Activated CD8-positive, alpha-beta memory T cell treated with anti-CD3 and anti-CD28 coated beads, Interleukin-2, amount 50 U/mL, for 24 hours (primary cell): ENCODE data around the gene PLA2G2A.
"Not testable (repeated sequence)": the region's sequence is repeated elsewhere in the genome, so short reads cannot be mapped to it uniquely, and the experiment has no call there.

Experiments
- DNase-seq: peaks from one replicate; pipeline ENCODE4 v3.0.0-alpha.2; 2020; ENCODE audit errors: extremely low read depth

PLA2G2A gene

GRCh38 chr1:19979494-19979977 is at the start of gene PLA2G2A:
PLA2G2A (minus strand) TSS chr1:19979618; CDS start chr1:19978773, 845 bp downstream.
- DNase-seq = no peak

DNA sequence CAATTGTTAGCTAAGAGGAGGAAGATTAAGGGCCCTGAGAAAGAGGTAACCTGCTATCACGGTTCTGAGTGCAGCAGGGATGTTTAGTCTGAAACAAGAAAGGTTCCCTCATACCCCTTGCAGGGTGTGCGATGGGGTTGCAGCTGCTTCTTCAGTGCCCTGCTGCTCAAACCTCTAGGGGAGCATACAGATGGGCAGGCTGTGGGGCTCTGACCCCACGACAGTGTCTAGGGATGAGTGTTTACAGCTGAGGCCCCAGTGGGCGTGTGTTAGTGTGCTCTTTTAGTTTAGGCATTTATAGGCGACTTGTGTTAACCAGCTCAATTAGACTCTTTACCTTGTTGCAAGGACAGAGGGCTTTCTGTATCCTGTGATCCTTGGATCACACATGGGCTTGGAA is 49.3 kb upstream of the PLA2G2A start:
- DNase-seq = no peak

GRCh38 chr1:20028125-20028524 is 48.7 kb upstream of the PLA2G2A start:
- no peak for DNase-seq

DNA sequence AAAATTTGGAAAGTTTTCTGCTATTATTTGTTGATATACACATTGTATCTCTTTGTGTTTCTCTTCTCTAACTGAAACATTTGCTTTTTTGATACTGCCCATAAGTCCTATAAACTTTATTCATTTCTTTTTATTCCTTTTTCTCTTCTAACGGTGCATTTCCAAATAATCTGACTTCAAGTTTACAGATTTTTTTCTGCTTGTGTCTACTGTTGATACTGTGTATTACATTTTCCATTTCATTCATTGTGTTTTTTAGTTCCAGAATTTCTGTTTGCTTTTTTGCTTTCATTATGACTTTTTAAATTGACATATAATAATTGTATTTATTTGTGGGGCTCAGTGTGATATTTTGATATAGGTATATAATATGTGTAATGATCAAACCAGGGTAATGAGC is 38.3 kb upstream of the PLA2G2A start:
- no peak for DNase-seq

- DNase-seq = no peak
Observed at GRCh38 chr1:20014153-20014552, 34.7 kb upstream of the PLA2G2A start.

- DNase-seq = no peak
Observed at GRCh38 chr1:20010016-20010415, 30.6 kb upstream of the PLA2G2A start.

- no peak for DNase-seq
Observed at GRCh38 chr1:20009212-20009611, 29.8 kb upstream of the PLA2G2A start.

GRCh38 chr1:20008391-20008841 is 29.0 kb upstream of the PLA2G2A start:
- no peak for DNase-seq

DNA sequence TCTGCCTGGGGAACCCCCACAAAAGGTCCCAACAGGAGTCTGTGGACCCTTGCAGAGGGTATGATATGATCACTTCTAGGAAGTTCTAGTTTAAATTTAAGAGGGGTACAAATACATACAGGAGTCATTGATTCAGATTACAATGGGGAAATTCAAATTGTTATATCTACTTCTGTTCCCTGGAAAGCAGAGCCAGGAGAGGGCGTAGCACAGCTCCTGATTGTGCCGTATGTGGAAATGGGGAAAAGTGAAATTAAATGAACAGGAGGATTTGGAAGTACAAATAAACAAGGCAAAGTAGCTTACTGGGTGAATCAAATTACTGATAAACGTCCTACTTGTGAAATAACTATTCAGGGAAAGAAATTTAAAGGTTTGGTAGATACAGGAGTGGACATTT is 19.4 kb upstream of the PLA2G2A start:
- DNase-seq = not testable (repeated sequence)

DNA sequence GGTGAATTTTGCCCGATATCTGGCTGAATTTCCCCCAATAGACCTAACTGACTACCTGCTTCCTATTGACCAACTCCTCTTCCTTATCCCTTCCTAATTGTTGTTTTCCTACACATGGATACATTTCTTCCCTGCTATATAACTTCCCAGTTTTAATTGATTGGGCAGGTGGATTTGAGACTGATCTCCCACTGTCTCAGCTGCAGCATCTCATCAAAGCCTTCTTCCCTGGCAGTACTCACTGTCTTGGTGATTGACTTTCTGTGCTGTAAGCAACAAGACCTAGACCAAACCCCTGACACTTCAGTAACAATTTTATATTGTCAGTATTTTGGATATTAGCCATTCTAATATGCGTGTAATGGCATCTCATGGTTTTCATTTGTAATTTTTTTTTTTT is 11.3 kb upstream of the PLA2G2A start:
- DNase-seq = no peak

- not testable (repeated sequence) for DNase-seq
Observed at GRCh38 chr1:19990182-19990582, 10.8 kb upstream of the PLA2G2A start.

GRCh38 chr1:19988267-19989006 is 9.0 kb upstream of the PLA2G2A start:
- DNase-seq = no peak

DNA sequence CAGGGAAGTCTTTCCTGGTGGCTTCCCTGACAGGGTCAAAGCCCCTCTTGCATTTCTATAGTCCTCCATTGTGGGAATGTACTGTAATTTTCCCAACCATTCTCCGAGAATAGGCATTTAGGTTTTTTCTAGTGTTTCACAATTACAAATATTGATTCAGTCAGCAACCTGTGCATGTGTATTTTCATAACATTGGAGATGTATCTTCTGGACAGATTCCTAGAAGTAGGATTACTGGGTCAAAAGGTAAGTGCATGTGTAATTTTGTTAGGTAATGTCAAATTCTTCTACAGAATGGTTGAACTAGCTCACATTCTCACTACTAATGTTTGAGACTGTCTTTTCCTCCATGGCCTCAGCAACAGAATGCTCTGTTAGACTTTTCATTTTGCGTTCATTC is 8.3 kb upstream of the PLA2G2A start:
- no peak for DNase-seq

- not testable (repeated sequence) for DNase-seq
Observed at GRCh38 chr1:19984409-19985016, 5.1 kb upstream of the PLA2G2A start.

DNA sequence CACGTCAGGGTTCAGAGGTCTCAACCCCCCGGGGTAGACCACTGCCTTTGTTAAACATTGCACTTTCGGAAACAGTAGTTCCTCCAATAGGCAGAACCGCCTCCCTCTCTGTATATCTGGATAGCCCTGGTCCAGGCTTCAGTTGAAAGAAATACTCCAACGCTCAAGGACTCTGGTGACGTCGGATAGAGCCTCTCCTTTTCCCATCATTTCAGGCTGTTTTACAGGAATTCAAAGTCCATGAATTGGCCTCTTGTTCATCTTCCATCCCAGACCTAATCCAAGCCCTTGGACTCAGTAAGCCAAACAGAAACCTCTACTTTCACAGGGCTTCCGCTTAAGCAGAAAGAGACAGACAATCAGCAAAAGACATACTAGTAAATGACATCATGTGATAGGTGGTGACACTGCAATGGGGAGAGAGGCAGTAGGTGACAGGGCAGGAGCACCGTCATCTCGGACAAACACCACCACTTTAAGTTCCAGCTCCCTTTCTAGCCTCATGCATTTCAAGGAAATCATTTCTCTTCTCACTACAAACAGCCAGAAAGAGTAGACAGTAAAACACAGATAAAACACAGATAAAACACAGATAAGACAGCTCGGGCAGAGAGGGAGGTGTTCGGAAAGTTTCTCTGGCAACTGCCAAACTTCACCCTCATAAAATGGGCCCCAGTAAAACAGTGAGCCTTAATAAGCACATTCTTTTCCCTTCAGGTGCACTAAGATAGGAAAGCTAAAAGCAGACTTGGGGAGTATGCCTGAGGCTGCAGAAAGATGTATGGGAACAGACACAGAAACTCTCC is 2.3 kb upstream of the PLA2G2A start:
- no peak for DNase-seq

DNA sequence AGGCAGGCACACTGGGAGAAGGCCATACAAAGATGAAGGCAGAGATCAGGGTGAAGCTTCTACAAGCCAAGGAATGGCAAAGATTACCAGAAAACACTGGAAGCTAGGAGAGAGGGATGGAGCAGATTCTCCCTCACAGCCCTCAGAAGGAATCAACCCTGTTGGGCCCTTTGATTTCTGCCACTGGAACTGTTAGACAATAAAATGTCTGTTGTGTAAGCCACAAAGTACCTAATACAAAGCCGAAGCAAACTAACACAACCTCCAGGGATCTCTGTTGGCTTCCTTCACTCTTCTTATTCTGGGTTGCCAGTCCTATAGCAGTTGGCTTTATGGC is 1.7 kb upstream of the PLA2G2A start:
- no peak for DNase-seq

DNA sequence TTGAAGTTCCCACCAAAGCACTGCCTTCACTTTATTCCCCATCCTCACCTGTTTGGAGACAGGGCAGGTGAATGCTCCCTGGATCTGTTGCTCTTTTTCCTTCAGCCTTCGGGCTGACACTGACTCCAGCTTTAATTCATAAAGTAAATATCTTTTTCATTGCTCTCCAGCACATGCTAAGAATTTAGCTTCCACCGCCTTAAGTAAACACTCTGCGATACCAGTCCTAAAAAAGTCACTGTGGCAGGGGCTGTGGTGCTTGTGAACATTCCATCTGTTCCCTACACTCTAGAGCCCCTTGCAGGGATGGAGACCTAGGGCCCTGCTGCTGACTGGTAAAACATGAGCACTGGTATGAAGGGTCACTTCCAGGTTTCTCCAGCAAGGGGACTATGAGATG is 896 bp upstream of the PLA2G2A start:
- no peak for DNase-seq

GRCh38 chr1:19978143-19978542 is 1.3 kb downstream of the PLA2G2A start:
- no peak for DNase-seq

DNA sequence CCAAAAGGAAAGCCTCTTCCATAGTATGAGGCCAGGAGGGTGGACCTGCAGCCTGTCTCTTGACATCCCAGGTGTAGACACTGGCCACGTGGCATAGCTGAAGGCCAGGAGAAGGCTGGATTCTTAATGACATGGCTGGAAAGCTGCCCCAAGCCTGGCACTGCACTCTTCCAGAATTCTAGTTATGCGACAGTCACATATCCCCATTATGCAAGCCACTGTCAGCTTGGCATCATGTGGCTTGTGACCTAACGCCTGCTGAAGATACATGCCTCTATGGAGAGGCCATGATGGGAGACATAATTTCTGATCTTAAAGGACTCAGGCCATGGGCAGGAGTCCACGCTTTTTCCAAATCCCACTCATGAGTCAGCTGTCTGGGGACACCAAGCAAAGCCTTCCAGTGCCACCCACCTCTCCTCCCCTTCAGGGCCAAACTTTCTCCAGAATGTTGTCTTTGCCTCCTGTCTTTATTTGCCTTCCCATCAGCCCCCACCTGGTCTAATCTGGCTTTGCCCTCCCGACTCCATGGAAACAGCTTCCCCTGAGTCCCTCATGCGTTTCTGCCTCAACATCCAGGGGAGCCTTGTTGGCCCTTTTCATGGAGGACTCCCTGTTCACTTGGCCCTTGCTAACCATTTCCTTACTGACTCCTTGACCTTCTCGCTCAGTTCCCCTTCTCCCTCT is 3.0 kb downstream of the PLA2G2A start:
- no peak for DNase-seq

- DNase-seq = no peak
Observed at GRCh38 chr1:19975423-19976193, 3.8 kb downstream of the PLA2G2A start.

- no peak for DNase-seq
Observed at GRCh38 chr1:19974822-19975416, 4.5 kb downstream of the PLA2G2A start.
